ENCODE results near the gene GABRG3.

- TF ChIP-seq CTCF (IDR thresholded peaks at IDR 0.05) = no peak
- no peak for TF ChIP-seq POLR2A (IDR thresholded peaks at IDR 0.05)
Observed at GRCh38 chr15:27045796-27046195, 74.8 kb downstream of the GABRG3 start.

All from heart left ventricle (tissue), 13 donors.